22Rv1 (cell line): Measurements from ENCODE around the gene H3-3A.

ENCODE experiments used
- H3K27ac ChIP-seq: fragments of 450-650 bp; 2 replicates; pipeline ENCODE4 v1.5.1; 2017
- ZFX ChIP-seq: fragments of 450-650 bp; IDR thresholded peaks from 2 replicates; pipeline ENCODE4 v1.6.1; 2017; ENCODE audit warnings: antibody characterized with exemption, borderline replicate concordance
- TF ChIP-seq, protein P1 (sequence below): fragments of 450-650 bp; IDR thresholded peaks from 2 replicates; pipeline ENCODE4 v1.5.1; 2017; ENCODE audit warnings: mild to moderate bottlenecking

H3-3A gene

DNA sequence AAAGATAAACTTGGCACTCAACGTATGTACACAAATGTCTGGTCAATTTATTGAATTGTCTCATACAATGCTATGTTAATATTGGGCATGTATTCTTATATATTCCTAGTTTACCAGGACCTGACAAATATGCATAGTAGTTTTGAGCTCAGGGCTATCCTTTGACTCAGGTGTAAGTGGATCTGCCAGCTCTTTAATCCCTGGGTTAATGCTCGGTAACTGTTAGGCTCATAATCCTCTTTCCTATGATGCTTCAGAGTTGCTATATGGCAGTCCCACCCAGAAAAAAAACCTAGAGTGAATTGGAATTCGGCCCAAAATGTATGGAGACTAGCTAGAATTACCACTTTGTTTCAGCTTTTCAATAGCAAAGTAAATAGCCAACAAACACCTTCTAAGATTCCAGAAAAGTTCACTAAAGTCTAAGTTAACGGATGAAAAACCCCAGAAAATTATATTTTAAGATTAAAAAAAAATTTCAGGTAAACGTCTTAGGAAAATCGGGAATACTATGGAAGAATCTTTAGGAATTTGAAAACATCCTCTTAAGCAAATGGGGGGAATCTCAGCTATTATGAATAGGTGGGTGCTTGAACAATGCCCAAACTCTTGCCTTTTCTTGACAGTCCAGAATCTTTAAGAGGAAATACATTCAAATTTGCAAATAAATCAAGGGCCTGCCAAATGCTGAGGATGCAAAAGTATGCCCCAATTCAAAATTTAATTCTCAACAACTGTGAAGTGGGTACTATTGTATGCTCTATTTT is 10.9 kb downstream of the H3-3A start:
- peak overlapping the region; percentile 2; the same call in 1 of the 2 replicates for H3K27ac ChIP-seq
- TF ChIP-seq, protein P1, sequence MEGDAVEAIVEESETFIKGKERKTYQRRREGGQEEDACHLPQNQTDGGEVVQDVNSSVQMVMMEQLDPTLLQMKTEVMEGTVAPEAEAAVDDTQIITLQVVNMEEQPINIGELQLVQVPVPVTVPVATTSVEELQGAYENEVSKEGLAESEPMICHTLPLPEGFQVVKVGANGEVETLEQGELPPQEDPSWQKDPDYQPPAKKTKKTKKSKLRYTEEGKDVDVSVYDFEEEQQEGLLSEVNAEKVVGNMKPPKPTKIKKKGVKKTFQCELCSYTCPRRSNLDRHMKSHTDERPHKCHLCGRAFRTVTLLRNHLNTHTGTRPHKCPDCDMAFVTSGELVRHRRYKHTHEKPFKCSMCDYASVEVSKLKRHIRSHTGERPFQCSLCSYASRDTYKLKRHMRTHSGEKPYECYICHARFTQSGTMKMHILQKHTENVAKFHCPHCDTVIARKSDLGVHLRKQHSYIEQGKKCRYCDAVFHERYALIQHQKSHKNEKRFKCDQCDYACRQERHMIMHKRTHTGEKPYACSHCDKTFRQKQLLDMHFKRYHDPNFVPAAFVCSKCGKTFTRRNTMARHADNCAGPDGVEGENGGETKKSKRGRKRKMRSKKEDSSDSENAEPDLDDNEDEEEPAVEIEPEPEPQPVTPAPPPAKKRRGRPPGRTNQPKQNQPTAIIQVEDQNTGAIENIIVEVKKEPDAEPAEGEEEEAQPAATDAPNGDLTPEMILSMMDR, result no peak
- no peak for TF ChIP-seq ZFX

DNA sequence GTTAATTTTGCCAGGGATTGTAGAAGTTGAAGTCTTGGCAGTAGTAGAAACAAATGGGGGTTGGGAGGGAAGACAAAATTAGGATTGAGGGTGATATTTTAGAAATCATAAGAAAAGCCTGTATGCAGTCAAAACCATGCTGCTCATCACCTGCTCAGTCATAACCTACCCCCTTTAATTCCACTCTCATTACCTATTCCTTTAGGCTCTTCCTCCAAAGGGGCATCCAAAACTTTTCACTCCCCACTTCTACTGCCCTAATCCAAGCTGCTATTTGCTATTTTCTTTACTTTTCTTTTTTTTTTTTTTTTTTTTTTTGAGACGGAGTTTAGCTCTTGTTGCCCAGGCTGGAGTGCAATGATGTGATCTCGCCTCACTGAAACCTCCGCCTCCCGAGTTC is 11.5 kb downstream of the H3-3A start:
- H3K27ac ChIP-seq, result no peak overlapping the region; the same call in 1 of the 2 replicates
- TF ChIP-seq, protein P1, result no peak
- no peak for TF ChIP-seq ZFX

DNA sequence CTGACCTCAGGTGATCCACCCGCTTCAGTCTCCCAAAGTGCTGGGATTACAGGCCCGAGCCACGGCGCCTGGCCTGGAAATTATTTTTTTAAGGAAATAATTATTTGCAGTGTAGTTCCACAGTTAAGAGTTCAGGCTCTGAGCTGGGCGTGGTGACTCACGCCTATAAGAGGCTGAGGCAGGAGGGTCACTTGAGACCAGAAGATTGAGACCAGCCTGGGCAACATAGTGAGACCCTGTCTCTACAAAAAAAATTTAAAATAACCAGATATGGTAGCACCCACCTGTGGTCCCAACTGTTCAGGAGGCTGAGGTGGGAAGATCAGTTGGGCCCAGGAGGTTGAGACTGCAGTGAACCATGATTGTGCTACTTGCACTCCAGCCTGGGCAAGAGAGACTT is 13.9 kb downstream of the H3-3A start:
- no peak overlapping the region for H3K27ac ChIP-seq
- no peak for TF ChIP-seq ZFX
- TF ChIP-seq, protein P1, result no peak

DNA sequence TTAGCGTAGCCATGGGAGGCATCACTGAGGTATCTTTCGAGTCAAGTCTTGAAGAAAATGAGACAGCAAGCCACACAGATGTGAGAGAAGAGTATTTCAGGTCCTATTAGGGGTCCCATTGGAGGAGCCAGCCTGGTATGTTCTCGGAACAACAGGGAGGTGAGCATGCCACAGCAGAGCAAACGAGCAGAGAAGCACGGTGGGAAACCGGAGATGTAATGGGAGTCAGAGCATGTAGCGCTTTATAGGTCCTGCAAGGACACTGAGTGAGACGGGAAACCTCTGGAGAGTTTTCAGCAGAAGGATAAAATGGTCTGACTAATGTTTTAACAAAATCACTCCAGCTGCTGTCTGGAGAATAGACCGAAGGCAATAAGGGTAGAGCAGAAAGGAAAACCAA is 15.9 kb downstream of the H3-3A start:
- TF ChIP-seq, protein P1, result no peak
- no peak for TF ChIP-seq ZFX
- no peak overlapping the region for H3K27ac ChIP-seq

DNA sequence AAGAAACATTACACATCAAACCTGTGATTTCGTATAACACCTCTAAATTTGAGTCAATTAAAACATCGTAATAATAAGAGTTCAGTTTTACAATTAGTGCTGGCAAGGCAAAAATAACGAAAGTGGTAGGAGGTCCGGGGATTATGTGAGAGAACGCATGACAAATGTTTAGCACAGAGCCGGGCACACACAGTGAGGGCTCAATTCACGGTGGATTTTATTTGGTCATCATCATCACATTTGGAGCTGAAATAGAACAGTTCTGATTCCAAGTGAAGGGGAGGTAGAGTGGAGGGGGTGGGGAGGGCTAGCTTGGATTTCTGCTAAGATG is 20.0 kb downstream of the H3-3A start:
- H3K27ac ChIP-seq, result no peak overlapping the region
- no peak for TF ChIP-seq ZFX
- TF ChIP-seq, protein P1, result no peak

DNA sequence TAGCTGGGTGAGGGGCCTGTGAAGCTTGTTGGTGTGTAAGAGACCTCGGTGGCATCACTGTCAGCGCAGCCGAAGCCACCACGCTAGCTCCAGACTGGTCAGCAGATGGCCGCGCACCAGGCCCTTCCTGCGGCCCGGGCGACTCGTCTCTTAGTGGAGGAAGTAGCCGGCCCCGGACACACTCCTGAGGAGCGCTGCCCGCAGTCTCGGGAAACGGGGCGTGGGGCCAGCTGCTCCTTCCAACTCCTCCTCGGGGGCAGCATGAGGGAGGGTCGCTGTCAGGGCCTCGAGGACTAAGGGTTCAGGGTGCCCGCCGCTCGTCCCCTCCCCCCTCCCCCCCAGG is 20.4 kb downstream of the H3-3A start:
- no peak for TF ChIP-seq ZFX
- TF ChIP-seq, protein P1, result no peak
- peak overlapping the region; percentile 72 for H3K27ac ChIP-seq

DNA sequence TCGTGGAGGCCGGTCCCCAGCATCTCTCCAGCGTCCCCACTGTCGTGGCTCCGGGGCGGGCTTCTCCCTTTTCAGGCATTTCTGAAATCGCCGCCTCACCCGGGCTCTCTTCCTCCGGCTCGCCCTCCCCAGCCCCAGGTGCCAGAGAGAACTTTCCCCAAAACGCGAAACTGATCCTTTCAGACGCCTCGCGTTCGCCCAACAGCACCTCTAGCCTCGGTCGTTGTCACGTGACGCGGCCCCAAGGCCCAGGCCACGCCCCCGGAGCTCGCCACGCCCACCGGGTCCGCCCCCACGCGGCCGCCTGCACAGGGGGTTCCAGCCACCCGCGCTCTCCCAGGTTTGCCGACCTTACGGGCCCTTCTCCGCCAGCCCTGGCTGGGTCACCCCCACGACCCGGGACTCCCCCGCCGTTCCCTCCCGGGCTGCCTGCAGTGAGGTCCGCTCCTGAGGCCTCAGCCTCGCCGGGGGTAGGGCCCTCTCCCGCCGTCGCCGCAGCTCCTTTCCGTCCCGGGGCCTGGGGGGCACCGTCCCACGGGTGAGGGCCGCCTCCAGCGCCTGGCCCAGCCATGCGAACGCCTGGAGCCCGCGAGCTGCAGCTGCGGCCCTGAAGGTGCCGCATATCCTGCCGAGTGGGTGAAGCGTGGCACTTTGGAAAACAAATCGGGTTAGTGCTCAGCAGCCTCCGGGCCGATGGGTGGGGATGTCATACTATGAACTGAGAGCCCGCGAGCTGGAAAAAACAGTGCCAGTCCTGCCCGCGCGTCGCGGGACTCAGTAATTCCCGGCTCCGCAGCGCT is 21.0 kb downstream of the H3-3A start:
- TF ChIP-seq ZFX, result no peak
- TF ChIP-seq, protein P1, result peak; percentile 34
- peak overlapping the region; percentile 72 for H3K27ac ChIP-seq
